Fibroblast of upper back skin (primary cell): ENCODE measurements around the gene NCAPG.

Source experiments
- DNase-seq: peaks from one replicate; pipeline ENCODE4 v3.0.0-alpha.2; 2013

Gene NCAPG

GRCh38 chr4:17875402-17876070 is 64.8 kb downstream of the NCAPG start:
- DNase-seq, result no peak

- no peak for DNase-seq
Measured at GRCh38 chr4:17876943-17877342, 66.2 kb downstream of the NCAPG start.

- no peak for DNase-seq
Measured at GRCh38 chr4:17877661-17878060, 66.9 kb downstream of the NCAPG start.

GRCh38 chr4:17884063-17884462 is 73.3 kb downstream of the NCAPG start:
- DNase-seq, result peak; percentile 16

GRCh38 chr4:17884511-17884910 is 73.7 kb downstream of the NCAPG start:
- no peak for DNase-seq

- no peak for DNase-seq
Measured at GRCh38 chr4:17889692-17890091, 78.9 kb downstream of the NCAPG start.

- no peak for DNase-seq
Measured at GRCh38 chr4:17894421-17894820, 83.6 kb downstream of the NCAPG start.
